Caco-2 (cell line): ENCODE results near the gene REL. TPM values are rescaled to one million over a fixed set of nuclear protein-coding genes. Genes with fewer than 3 reads are reported as not detected.

Experiments
- BruUV-seq: library from RNA; stranded (reverse); fragments of 400-500 nt; replicated peaks from 2 replicates; lab custom pipeline; 2021; lab: Mats Ljungman, UMichigan
- CTCF ChIA-PET: fragments of 300-600 bp; sonication (Branson Sonifier 250); formaldehyde crosslinking; loops from one replicate; lab custom pipeline; 2022; ENCODE audit warnings: antibody characterized with exemption; lab: Charles Lee
- POLR2A ChIA-PET: fragments of 300-600 bp; sonication (Branson Sonifier 250); formaldehyde crosslinking; loops from one replicate; lab custom pipeline; 2022; ENCODE audit warnings: antibody characterized with exemption; lab: Charles Lee
- DNase-seq, 2 experiments: peaks; one replicate each; pipeline versions ENCODE4 v3.0.0 to v3.0.0-alpha.2; 2020 to 2022
- H3K27me3 ChIP-seq: replicated peaks from 2 replicates; pipeline ENCODE4 v1.6.0; 2011; ENCODE audit warnings: low read length; ENCODE audit not compliant: control insufficient read depth, insufficient read depth
- H3K36me3 ChIP-seq: 2 replicates; pipeline ENCODE4 v1.5.1; 2011; ENCODE audit warnings: low read length; ENCODE audit not compliant: control insufficient read depth, insufficient read depth
- H3K4me1 ChIP-seq: fragments of 250-450 bp; sonication (Bioruptor Pico); 2 replicates; pipeline ENCODE4 v1.5.1; 2020; ENCODE audit warnings: mild to moderate bottlenecking
- H3K4me3 ChIP-seq: 2 replicates; pipeline ENCODE4 v1.5.1; 2011; ENCODE audit warnings: low read depth, mild to moderate bottlenecking, control low read depth, low read length
- H3K9me3 ChIP-seq: fragments of 250-450 bp; sonication (Bioruptor Pico); 2 replicates; pipeline ENCODE4 v1.5.1; 2020; ENCODE audit warnings: mild to moderate bottlenecking, moderate library complexity
- H3K27ac Mint-ChIP-seq: one replicate; pipeline ENCODE4 v1.8.0; 2022; ENCODE audit warnings: mixed read lengths; ENCODE audit not compliant: unreplicated experiment
- H3K27me3 Mint-ChIP-seq: one replicate; pipeline ENCODE4 v1.8.0; 2022; ENCODE audit warnings: mixed read lengths; ENCODE audit not compliant: insufficient read depth, unreplicated experiment
- H3K36me3 Mint-ChIP-seq: one replicate; pipeline ENCODE4 v1.8.0; 2022; ENCODE audit warnings: mild to moderate bottlenecking, mixed read lengths; ENCODE audit not compliant: insufficient read depth, unreplicated experiment
- H3K4me1 Mint-ChIP-seq: one replicate; pipeline ENCODE4 v1.8.0; 2022; ENCODE audit warnings: low read depth, mixed read lengths; ENCODE audit not compliant: unreplicated experiment
- H3K4me3 Mint-ChIP-seq: one replicate; pipeline ENCODE4 v1.8.0; 2022; ENCODE audit warnings: mild to moderate bottlenecking, moderate library complexity, mixed read lengths; ENCODE audit not compliant: unreplicated experiment
- H3K9me3 Mint-ChIP-seq: one replicate; pipeline ENCODE4 v1.8.0; 2022; ENCODE audit warnings: mixed read lengths; ENCODE audit not compliant: unreplicated experiment
- intact Hi-C: fragments of 100-400 bp; cut with micrococcal nuclease; formaldehyde crosslinking; loops from one replicate; pipeline ENCODE4 v1.10.0; 2022; ENCODE audit not compliant: unreplicated experiment
- total RNA-seq: library from RNA; stranded (reverse); gene quantifications from 2 replicates; pipeline ENCODE4 v1.2.3, GENCODE V29; 2022
- TF ChIP-seq, protein P1 (sequence below), 2 experiments: fragments of 200-600 bp in 1 of 2; IDR thresholded peaks; 1 replicate in 1 of 2; 2 replicates in 1 of 2; pipeline versions ENCODE4 v1.5.1 to v1.8.0; 2011 to 2022; ENCODE audit warnings: antibody characterized with exemption in 1 of 2, control low read depth in 1 of 2, inconsistent platforms in 1 of 2, low read depth in 1 of 2, low read length in 1 of 2, mild to moderate bottlenecking in 1 of 2, moderate library complexity in 1 of 2; ENCODE audit not compliant: insufficient read depth in 1 of 2, severe bottlenecking in 1 of 2, unreplicated experiment in 1 of 2

The REL gene
- total RNA-seq, 1 experiment from 2014 or later = 12.2 TPM

- peak overlapping the region; percentile 91 for H3K4me3 Mint-ChIP-seq
- H3K4me1 Mint-ChIP-seq = peaks cover 20% of the 10 kb centered on the region
- Histone ChIP-seq H3K4me1 (peaks cover 5% of the 10 kb centered on the region; the same call in 1 of the 2 replicates), H3K9me3 (no peaks in the 10 kb centered on the region), H3K36me3 (no peaks in the 10 kb centered on the region), H3K27me3 (no peaks in the 10 kb centered on the region), H3K4me3 (peak overlapping the region; percentile 80)
- H3K27me3 Mint-ChIP-seq = no peaks in the 10 kb centered on the region
- no TSS peak for BruUV-seq
- POLR2A ChIA-PET = no interaction called here
- peaks cover 13% of the 10 kb centered on the region for H3K36me3 Mint-ChIP-seq
- CTCF ChIA-PET = no interaction called here
- intact Hi-C loops = loop anchor here (1.0 to 5.0 kb wide), 5 partner anchors 22 to 297 kb away; partner anchors contain the start of gene PEX13
- peak overlapping the region; percentile 97 for H3K27ac Mint-ChIP-seq
- H3K9me3 Mint-ChIP-seq = no peaks in the 10 kb centered on the region
- no peak for DNase-seq
- TF ChIP-seq, protein P1, sequence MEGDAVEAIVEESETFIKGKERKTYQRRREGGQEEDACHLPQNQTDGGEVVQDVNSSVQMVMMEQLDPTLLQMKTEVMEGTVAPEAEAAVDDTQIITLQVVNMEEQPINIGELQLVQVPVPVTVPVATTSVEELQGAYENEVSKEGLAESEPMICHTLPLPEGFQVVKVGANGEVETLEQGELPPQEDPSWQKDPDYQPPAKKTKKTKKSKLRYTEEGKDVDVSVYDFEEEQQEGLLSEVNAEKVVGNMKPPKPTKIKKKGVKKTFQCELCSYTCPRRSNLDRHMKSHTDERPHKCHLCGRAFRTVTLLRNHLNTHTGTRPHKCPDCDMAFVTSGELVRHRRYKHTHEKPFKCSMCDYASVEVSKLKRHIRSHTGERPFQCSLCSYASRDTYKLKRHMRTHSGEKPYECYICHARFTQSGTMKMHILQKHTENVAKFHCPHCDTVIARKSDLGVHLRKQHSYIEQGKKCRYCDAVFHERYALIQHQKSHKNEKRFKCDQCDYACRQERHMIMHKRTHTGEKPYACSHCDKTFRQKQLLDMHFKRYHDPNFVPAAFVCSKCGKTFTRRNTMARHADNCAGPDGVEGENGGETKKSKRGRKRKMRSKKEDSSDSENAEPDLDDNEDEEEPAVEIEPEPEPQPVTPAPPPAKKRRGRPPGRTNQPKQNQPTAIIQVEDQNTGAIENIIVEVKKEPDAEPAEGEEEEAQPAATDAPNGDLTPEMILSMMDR (IDR thresholded peaks at IDR 0.05; ENCODE audit: insufficient read depth in 1 of 2, low read depth in 1 of 2, low read length in 1 of 2, severe bottlenecking in 1 of 2, unreplicated experiment in 1 of 2) = peak; percentile 19 to 40
These were observed 729 bp upstream of the REL start for GRCh38 chr2:60880643-60881046.

DNA sequence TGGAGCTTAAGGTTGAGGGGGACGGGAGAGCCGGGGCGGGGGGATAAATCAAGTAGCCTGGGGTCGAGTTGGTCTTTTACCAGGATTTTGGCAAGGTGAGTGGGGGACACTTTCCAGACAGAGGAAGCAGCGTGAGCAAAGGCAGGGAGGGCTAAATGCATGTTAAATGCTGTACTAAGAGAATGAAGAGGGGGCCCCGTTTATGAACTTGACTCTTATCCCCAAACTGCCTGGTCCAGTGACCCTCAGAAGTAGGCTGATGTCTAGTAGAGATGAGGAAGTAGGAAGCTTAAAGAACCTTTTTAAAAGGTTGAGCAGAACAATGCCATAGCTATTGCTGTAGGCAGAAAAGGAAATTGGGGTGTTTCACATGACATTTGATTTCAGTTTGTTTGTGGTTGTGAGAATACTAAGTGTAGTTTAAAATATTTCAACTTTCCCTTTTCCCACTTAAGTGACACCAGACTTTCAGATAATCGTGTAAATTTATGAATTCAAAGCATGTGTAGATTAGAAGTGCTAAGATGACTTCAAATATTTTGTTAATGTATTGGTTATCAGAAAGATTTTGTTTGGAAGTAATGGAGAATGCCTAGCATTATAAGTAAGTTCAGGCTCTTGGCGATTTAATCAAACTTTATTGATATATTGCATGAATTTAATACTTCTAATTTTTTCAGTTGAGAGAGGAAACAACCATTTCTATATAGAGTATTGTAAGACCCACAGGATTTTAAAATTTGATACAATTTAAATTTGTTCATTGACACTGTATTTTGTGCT, 1.8 kb downstream of the REL start:
- no peaks in the 10 kb centered on the region for H3K9me3 ChIP-seq
- no TSS peak for BruUV-seq
- H3K36me3 Mint-ChIP-seq = peaks cover 13% of the 10 kb centered on the region
- no peak for DNase-seq
- no peaks in the 10 kb centered on the region for H3K9me3 Mint-ChIP-seq
- peak overlapping the region; percentile 91 for H3K4me3 Mint-ChIP-seq
- peak overlapping the region; percentile 97 for H3K27ac Mint-ChIP-seq
- ChIA-PET POLR2A (interaction anchor here (0.6 kb wide), 1 partner anchor 791 kb away, joined by 4 read pairs; no protein-coding TSS in a partner anchor), CTCF (interaction anchor here (2.5 kb wide), 1 partner anchor 78 kb away, joined by 9 read pairs; no protein-coding TSS in a partner anchor)
- H3K4me1 Mint-ChIP-seq = peaks cover 20% of the 10 kb centered on the region
- no peaks in the 10 kb centered on the region for H3K36me3 ChIP-seq
- peak overlapping the region; percentile 80 for H3K4me3 ChIP-seq
- intact Hi-C loops = loop anchor here (5.0 kb wide), 2 partner anchors 76 to 176 kb away; no protein-coding TSS in a partner anchor
- TF ChIP-seq, protein P1 (IDR thresholded peaks at IDR 0.05; ENCODE audit: insufficient read depth in 1 of 2, low read depth in 1 of 2, low read length in 1 of 2, severe bottlenecking in 1 of 2, unreplicated experiment in 1 of 2) = no peak
- H3K4me1 ChIP-seq = peaks cover 5% of the 10 kb centered on the region; the same call in 1 of the 2 replicates
- no peaks in the 10 kb centered on the region for H3K27me3 Mint-ChIP-seq
- H3K27me3 ChIP-seq = no peaks in the 10 kb centered on the region

- no peaks in the 10 kb centered on the region for H3K27me3 ChIP-seq
- no peak overlapping the region for H3K4me3 ChIP-seq
These were observed 2.5 kb downstream of the REL start for GRCh38 chr2:60883896-60884295.

More at GRCh38 chr2:60883896-60884295, 2.5 kb downstream of the REL start:
- no TSS peak for BruUV-seq
- intact Hi-C loops = loop anchor here (5.0 kb wide), 2 partner anchors 77 to 177 kb away; no protein-coding TSS in a partner anchor
- H3K4me1 Mint-ChIP-seq = peaks cover 20% of the 10 kb centered on the region
- DNase-seq = no peak
- peak overlapping the region; percentile 91 for H3K4me3 Mint-ChIP-seq
- TF ChIP-seq, protein P1 (IDR thresholded peaks at IDR 0.05; ENCODE audit: insufficient read depth in 1 of 2, low read depth in 1 of 2, low read length in 1 of 2, severe bottlenecking in 1 of 2, unreplicated experiment in 1 of 2) = no peak
- Histone ChIP-seq H3K36me3 (no peaks in the 10 kb centered on the region), H3K9me3 (no peaks in the 10 kb centered on the region), H3K4me1 (peaks cover 5% of the 10 kb centered on the region; the same call in 1 of the 2 replicates)
- H3K9me3 Mint-ChIP-seq = no peaks in the 10 kb centered on the region
- H3K27me3 Mint-ChIP-seq = no peaks in the 10 kb centered on the region
- POLR2A ChIA-PET = no interaction called here
- peaks cover 13% of the 10 kb centered on the region for H3K36me3 Mint-ChIP-seq
- CTCF ChIA-PET = no interaction called here
- H3K27ac Mint-ChIP-seq = peak overlapping the region; percentile 97
